HCT116 (cell line): ENCODE data around the gene OTUD4. TPM values are rescaled to one million over a fixed set of nuclear protein-coding genes. Genes with fewer than 3 reads are reported as not detected.

ENCODE experiments used
- ATAC-seq: fragments of 200-7000 bp; cut with Tn5 transposase; 2 replicates; pipeline ENCODE4 v1.9.1; 2020; ENCODE audit warnings: mild to moderate bottlenecking, moderate library complexity
- BruUV-seq: library from RNA; stranded (reverse); fragments of 400-500 nt; replicated peaks from 2 replicates; lab custom pipeline; 2021; lab: Mats Ljungman, UMichigan
- CTCF ChIA-PET: fragments of 300-600 bp; sonication (Branson Sonifier 250); formaldehyde crosslinking; loops from one replicate; lab custom pipeline; 2021; ENCODE audit warnings: antibody characterized with exemption; lab: Charles Lee
- POLR2A ChIA-PET: fragments of 300-600, 350-600 bp; sonication (Branson Sonifier 250); formaldehyde crosslinking; loops from one replicate; lab custom pipeline; 2021; ENCODE audit warnings: antibody characterized with exemption; lab: Charles Lee
- RAD21 ChIA-PET, 2 experiments: fragments of 300-600 bp; sonication (Branson Sonifier 250); formaldehyde crosslinking; loops; one replicate each; lab custom pipeline; 2023; ENCODE audit warnings: low total read pairs in 2 of 2; ENCODE audit not compliant: uncharacterized antibody in 2 of 2, unreplicated experiment in 2 of 2, low non-redundant PET in 1 of 2; lab: Charles Lee
- DNase-seq: peaks from one replicate; pipeline ENCODE4 v3.0.0-alpha.2; 2010; ENCODE audit warnings: low read depth, low spot score
- H2AFZ ChIP-seq: fragments of 200-600 bp; shearing (Covaris generic), sonication (generic); 2 replicates; pipeline ENCODE4 v1.6.1; 2017; ENCODE audit warnings: low read depth, mixed run types, mixed read lengths, antibody characterized with exemption, low read length; ENCODE audit not compliant: poor library complexity, severe bottlenecking
- H3K27ac ChIP-seq: 2 replicates; pipeline ENCODE4 v1.5.1; 2012; ENCODE audit warnings: low read depth, low read length
- H3K27me3 ChIP-seq: fragments of 200-600 bp; sonication (generic); 2 replicates; pipeline ENCODE4 v1.6.1; 2016; ENCODE audit warnings: mixed run types, low read length, mixed read lengths; ENCODE audit not compliant: insufficient read depth
- H3K36me3 ChIP-seq, 2 experiments: fragments of 200-500 bp in 1 of 2; fragments of 200-600 bp in 1 of 2; sonication (Bioruptor generic) in 1 of 2; sonication (generic) in 1 of 2; 2 replicates each; pipeline versions ENCODE4 v1.5.1 to v1.6.1; 2014 to 2016; ENCODE audit warnings: low read length in 2 of 2, inconsistent platforms in 1 of 2, mixed read lengths in 1 of 2, mixed run types in 1 of 2; ENCODE audit not compliant: insufficient read depth in 2 of 2, control insufficient read depth in 1 of 2
- H3K4me1 ChIP-seq, 2 experiments: fragments of 200-600 bp in 1 of 2; sonication (generic) in 1 of 2; 2 replicates each; pipeline versions ENCODE4 v1.5.1 to v1.6.1; 2012 to 2017; ENCODE audit warnings: low read length in 2 of 2, inconsistent platforms in 1 of 2, mild to moderate bottlenecking in 1 of 2, mixed read lengths in 1 of 2, mixed run types in 1 of 2, moderate library complexity in 1 of 2; ENCODE audit not compliant: insufficient read depth in 2 of 2, control insufficient read depth in 1 of 2
- H3K4me2 ChIP-seq: fragments of 200-600 bp; sonication (generic); 2 replicates; pipeline ENCODE4 v1.6.1; 2017; ENCODE audit warnings: mixed run types, low read length, mixed read lengths
- H3K4me3 ChIP-seq, 2 experiments: fragments of 200-600 bp in 1 of 2; sonication (generic) in 1 of 2; replicated peaks in 1 of 2; 2 replicates each; pipeline ENCODE4 v1.5.1; 2011 to 2016; ENCODE audit warnings: low read length in 2 of 2, control low read depth in 1 of 2, low read depth in 1 of 2, mild to moderate bottlenecking in 1 of 2, mixed read lengths in 1 of 2, mixed run types in 1 of 2
- H3K79me2 ChIP-seq: fragments of 200-600 bp; sonication (generic); 2 replicates; pipeline ENCODE4 v1.6.1; 2017; ENCODE audit warnings: mild to moderate bottlenecking, mixed run types, low read length, moderate library complexity, mixed read lengths; ENCODE audit not compliant: insufficient read depth
- H3K9ac ChIP-seq: fragments of 200-600 bp; sonication (generic); 2 replicates; pipeline ENCODE4 v1.6.1; 2016; ENCODE audit warnings: low read length, mixed read lengths
- H3K9me2 ChIP-seq: fragments of 200-600 bp; sonication (generic), shearing (Covaris generic); 2 replicates; pipeline ENCODE4 v1.6.1; 2017; ENCODE audit warnings: mixed run types, mild to moderate bottlenecking, moderate library complexity; ENCODE audit not compliant: insufficient read depth
- H3K9me3 ChIP-seq, 2 experiments: fragments of 200-500 bp in 1 of 2; fragments of 200-600 bp in 1 of 2; sonication (Bioruptor generic) in 1 of 2; sonication (generic) in 1 of 2; 2 replicates each; pipeline ENCODE4 v1.6.1; 2014 to 2017; ENCODE audit warnings: low read length in 2 of 2, mixed read lengths in 2 of 2, inconsistent platforms in 1 of 2, low read depth in 1 of 2, mild to moderate bottlenecking in 1 of 2, mixed run types in 1 of 2, moderate library complexity in 1 of 2; ENCODE audit not compliant: control insufficient read depth in 1 of 2, insufficient read depth in 1 of 2
- H4K20me1 ChIP-seq: fragments of 200-600 bp; sonication (generic), shearing (Covaris generic); 2 replicates; pipeline ENCODE4 v1.6.1; 2017; ENCODE audit warnings: mixed run types, mild to moderate bottlenecking, moderate library complexity; ENCODE audit not compliant: insufficient read depth
- ATF3 ChIP-seq: IDR thresholded peaks from 2 replicates; pipeline ENCODE4 v1.6.1; 2012
- EGR1 ChIP-seq: IDR thresholded peaks from 2 replicates; pipeline ENCODE4 v1.6.1; 2012; ENCODE audit warnings: low read depth
- EZH2 ChIP-seq: fragments of 200-600 bp; sonication (generic); IDR thresholded peaks from 2 replicates; pipeline ENCODE4 v1.6.1; 2017; ENCODE audit warnings: antibody characterized with exemption, mixed run types
- EZH2phosphoT487 ChIP-seq: fragments of 200-600 bp; IDR thresholded peaks from 2 replicates; pipeline ENCODE4 v1.6.1; 2018; ENCODE audit warnings: antibody characterized with exemption, borderline replicate concordance
- FOSL1 ChIP-seq: IDR thresholded peaks from 2 replicates; pipeline ENCODE4 v1.6.1; 2012; ENCODE audit warnings: low read depth
- REST ChIP-seq: IDR thresholded peaks from 2 replicates; pipeline ENCODE4 v1.6.1; 2012; ENCODE audit warnings: low read depth
- SIN3A ChIP-seq: IDR thresholded peaks from 2 replicates; pipeline ENCODE4 v1.6.1; 2012; ENCODE audit warnings: low read depth
- SRF ChIP-seq: IDR thresholded peaks from 2 replicates; pipeline ENCODE4 v1.6.1; 2012; ENCODE audit warnings: low read depth
- YY1 ChIP-seq: IDR thresholded peaks from 2 replicates; pipeline ENCODE4 v1.6.1; 2011; ENCODE audit warnings: low read length, low read depth, moderate library complexity, mild to moderate bottlenecking; ENCODE audit not compliant: insufficient replicate concordance; ENCODE audit errors: extremely low read depth
- ZNF274 ChIP-seq: fragments of 200-500 bp; sonication (Bioruptor generic); IDR thresholded peaks from 2 replicates; pipeline ENCODE4 v1.6.1; 2014; ENCODE audit warnings: mild to moderate bottlenecking, low read depth, low read length, inconsistent platforms
- intact Hi-C: fragments of 100-400 bp; cut with micrococcal nuclease; formaldehyde crosslinking; loops from 2 replicates; pipeline ENCODE4 v1.10.0; 2022
- total RNA-seq: library from RNA; stranded (reverse); gene quantifications from one replicate; pipeline ENCODE4 v1.2.1, GENCODE V29; 2021; ENCODE audit not compliant: unreplicated experiment

OTUD4 gene
- total RNA-seq, 1 experiment from 2014 or later = 37.2 TPM

GRCh38 chr4:145170223-145170622 is 10.2 kb downstream of the OTUD4 start:
- ChIA-PET CTCF (no interaction called here), RAD21 (no interaction called here), POLR2A (no interaction called here)
- intact Hi-C loops = no loop called here
- 0 out of 2 replicates have a peak, but pooled peaks cover 5% of the 10 kb centered on the region for H4K20me1 ChIP-seq
- no peaks in the 10 kb centered on the region for H3K4me1 ChIP-seq
- no peaks in the 10 kb centered on the region; the same call in 1 of the 2 replicates for H3K9me2 ChIP-seq
- H3K27me3 ChIP-seq = no peaks in the 10 kb centered on the region
- H3K4me3 ChIP-seq = no peak overlapping the region
- H3K36me3 ChIP-seq = peaks cover 12 to 27% of the 10 kb centered on the region in 2 experiments; a peak in 2 of 4 replicates
- TF ChIP-seq EZH2phosphoT487 = no peak
- TF ChIP-seq ZNF274 = no peak
- no peak for TF ChIP-seq REST
- TF ChIP-seq EGR1 = no peak
- no peak for TF ChIP-seq YY1
- no peak for TF ChIP-seq ATF3
- no peak for TF ChIP-seq SRF
- TF ChIP-seq FOSL1 = no peak
- no peak for TF ChIP-seq SIN3A
- no peak for TF ChIP-seq EZH2
- no peak overlapping the region for H3K4me2 ChIP-seq
- ATAC-seq (no peak), DNase-seq (no peak)
- H3K27ac ChIP-seq = no peak overlapping the region
- no peaks in the 10 kb centered on the region for H3K9me3 ChIP-seq
- H3K9ac ChIP-seq = no peak overlapping the region
- BruUV-seq = no TSS peak
- peaks cover 88% of the 10 kb centered on the region for H3K79me2 ChIP-seq
- no peak overlapping the region for H2AFZ ChIP-seq
